ENCODE data around the gene RFX1. TPM values are rescaled to one million over a fixed set of nuclear protein-coding genes. Genes with fewer than 3 reads are reported as not detected.

The RFX1 gene
- total RNA-seq, 4 donors from 2014 or later: 2.0 to 5.9 (median 3.9) TPM

DNA sequence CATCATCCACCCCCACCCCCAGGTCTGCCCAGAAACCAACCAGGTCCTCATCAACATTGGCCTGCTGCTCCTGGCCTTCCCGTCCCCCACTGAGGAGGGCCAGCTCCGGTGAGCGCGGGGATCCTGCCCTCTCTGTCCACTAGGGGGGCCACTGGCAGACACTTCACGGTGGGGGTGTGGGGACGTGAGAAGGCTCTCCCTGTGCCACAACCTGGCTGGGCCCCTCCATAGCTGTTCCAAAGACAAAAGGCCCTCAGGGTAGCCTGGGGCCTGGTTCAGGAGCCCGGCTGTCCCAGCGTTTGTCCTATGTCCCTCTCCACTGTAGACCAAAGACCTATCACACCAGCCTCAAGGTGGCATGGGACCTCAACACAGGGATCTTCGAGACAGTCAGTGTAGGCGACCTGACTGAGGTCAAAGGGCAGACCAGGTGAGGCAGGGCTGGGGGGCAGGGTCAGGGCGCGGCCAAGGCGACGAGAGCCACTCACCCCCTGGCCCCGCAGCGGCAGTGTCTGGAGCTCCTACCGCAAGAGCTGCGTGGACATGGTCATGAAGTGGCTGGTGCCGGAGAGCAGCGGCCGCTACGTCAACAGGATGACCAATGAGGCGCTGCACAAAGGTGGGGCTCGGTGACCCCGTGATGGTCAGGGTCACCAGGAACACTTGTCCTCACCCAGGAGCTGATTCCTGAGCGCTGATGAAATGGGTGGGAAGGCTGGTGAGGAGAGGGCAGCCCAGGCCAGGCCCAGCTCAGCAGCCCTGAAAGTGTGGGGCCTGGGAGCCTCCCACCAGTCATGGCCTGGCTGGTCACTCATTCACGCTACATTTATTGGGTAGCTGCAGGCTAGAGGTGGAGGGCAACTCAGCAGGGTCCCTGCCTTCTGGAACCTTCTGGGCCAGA, 45.9 kb downstream of the RFX1 start:
- no peak for ATAC-seq
- Histone ChIP-seq H3K4me3 (no peak overlapping the region), H3K27ac (no peak overlapping the region), H3K27me3 (no peaks in the 10 kb centered on the region), H3K4me1 (peaks cover 0 to 20% (median 0%) of the 10 kb centered on the region in 3 donors), H3K9me3 (no peaks in the 10 kb centered on the region), H3K36me3 (peaks cover 0 to 98% of the 10 kb centered on the region in 2 donors)
- TF ChIP-seq, protein P1, sequence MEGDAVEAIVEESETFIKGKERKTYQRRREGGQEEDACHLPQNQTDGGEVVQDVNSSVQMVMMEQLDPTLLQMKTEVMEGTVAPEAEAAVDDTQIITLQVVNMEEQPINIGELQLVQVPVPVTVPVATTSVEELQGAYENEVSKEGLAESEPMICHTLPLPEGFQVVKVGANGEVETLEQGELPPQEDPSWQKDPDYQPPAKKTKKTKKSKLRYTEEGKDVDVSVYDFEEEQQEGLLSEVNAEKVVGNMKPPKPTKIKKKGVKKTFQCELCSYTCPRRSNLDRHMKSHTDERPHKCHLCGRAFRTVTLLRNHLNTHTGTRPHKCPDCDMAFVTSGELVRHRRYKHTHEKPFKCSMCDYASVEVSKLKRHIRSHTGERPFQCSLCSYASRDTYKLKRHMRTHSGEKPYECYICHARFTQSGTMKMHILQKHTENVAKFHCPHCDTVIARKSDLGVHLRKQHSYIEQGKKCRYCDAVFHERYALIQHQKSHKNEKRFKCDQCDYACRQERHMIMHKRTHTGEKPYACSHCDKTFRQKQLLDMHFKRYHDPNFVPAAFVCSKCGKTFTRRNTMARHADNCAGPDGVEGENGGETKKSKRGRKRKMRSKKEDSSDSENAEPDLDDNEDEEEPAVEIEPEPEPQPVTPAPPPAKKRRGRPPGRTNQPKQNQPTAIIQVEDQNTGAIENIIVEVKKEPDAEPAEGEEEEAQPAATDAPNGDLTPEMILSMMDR (IDR thresholded peaks at IDR 0.05): no peak
- TF ChIP-seq POLR2A (IDR thresholded peaks at IDR 0.05) (no peak), POLR2AphosphoS5 (IDR thresholded peaks at IDR 0.05) (no peak), EP300 (IDR thresholded peaks at IDR 0.05) (no peak)
- 93% methylated on average over 5 of the region's 27 CpGs; no CpG with 5 or more reads in 1 of the 2 donors for WGBS, 2 donors (ENCODE audit: low coverage in 1 of 2)

DNA sequence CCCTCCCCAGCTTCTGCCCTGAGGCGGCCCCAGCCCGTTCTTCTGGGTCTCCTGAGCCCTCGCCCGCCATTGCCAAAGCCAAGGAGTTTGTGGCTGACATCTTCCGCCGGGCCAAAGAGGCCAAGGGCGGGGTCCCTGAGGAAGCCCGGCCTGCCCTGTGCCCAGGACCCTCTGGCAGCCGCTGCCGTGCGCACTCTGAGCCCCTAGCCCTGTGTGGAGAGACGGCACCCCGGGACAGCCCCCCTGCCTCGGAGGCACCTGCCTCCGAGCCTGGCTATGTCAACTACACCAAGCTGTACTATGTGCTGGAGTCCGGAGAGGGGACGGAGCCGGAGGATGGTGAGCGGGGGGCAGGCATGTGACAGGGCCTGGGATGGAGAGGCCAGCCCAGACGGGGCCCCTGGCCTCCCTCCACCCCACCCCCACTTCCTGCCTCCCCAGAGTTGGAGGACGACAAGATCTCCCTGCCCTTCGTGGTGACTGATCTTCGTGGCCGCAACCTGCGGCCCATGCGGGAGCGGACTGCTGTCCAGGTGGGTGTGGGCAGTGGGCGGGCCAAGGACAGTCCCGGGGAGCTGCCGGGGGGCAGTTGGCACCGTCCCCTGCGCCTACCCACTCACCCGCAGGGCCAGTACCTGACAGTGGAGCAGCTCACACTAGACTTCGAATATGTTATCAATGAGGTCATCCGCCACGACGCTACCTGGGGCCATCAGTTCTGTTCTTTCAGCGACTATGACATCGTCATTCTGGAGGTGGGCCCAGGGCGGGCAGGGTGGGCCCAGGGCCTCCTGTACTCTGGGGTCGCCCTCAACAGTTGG, 46.8 kb downstream of the RFX1 start:
- Histone ChIP-seq H3K9me3 (no peaks in the 10 kb centered on the region), H3K36me3 (peaks cover 0 to 98% of the 10 kb centered on the region in 2 donors), H3K27me3 (no peaks in the 10 kb centered on the region), H3K27ac (no peak overlapping the region), H3K4me1 (peaks cover 0 to 22% (median 0%) of the 10 kb centered on the region in 3 donors), H3K4me3 (no peak overlapping the region)
- WGBS, 2 donors (ENCODE audit: low coverage in 1 of 2): no CpG with 5 or more reads among the region's 41 CpGs
- TF ChIP-seq POLR2A (IDR thresholded peaks at IDR 0.05): no peak
- TF ChIP-seq EP300 (IDR thresholded peaks at IDR 0.05): no peak
- TF ChIP-seq POLR2AphosphoS5 (IDR thresholded peaks at IDR 0.05): no peak
- TF ChIP-seq, protein P1 (IDR thresholded peaks at IDR 0.05): no peak
- no peak for ATAC-seq

DNA sequence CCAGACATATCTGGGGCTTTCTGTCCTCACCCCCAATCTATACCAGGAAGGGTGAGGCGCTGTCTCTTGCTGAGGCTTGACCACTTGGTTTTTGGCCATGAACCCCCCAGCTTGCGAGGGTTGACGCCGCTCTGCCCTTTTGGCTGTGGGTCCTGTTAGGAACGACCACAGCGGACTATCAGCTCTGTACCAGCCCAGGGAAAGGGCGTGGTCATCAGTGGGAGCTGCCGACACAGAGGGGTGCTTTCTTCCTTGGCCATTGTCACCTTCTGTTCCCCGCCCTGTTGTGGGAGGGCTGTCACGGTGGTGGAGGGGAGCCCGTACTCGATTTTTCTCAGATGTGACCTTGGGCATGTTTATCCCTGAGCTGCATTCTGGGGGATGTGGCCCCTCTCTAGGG, 48.1 kb downstream of the RFX1 start:
- Histone ChIP-seq H3K27ac (no peak overlapping the region), H3K4me1 (peaks cover 0 to 29% (median 10%) of the 10 kb centered on the region in 3 donors), H3K4me3 (no peak overlapping the region), H3K9me3 (no peaks in the 10 kb centered on the region), H3K27me3 (no peaks in the 10 kb centered on the region), H3K36me3 (peaks cover 0 to 88% of the 10 kb centered on the region in 2 donors)
- 90% methylated on average over 2 of the region's 12 CpGs; no CpG with 5 or more reads in 1 of the 2 donors for WGBS, 2 donors (ENCODE audit: low coverage in 1 of 2)
- no peak for ATAC-seq
- no peak for TF ChIP-seq EP300 (IDR thresholded peaks at IDR 0.05)

DNA sequence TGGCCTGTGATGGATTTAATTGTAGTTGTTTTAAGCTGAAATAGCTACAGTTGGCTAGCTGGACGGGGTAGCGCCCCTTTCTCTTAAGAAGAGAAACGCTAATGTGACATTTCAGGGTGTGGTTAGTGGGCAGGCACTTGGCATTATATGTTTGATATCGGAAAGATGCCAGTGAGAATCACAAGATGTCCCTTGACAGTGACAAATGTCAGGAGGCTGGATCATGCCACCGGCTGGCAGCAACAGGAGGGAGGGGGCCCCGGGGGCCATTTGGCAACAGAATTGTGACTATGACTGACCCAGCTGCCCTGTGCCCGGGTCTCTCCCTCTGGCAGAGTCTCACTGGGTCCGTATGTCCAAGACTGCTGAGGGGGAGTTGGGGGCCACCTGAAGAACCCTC, 49.1 kb downstream of the RFX1 start:
- Histone ChIP-seq H3K36me3 (peaks cover 0 to 80% of the 10 kb centered on the region in 2 donors), H3K4me1 (peaks cover 0 to 23% (median 13%) of the 10 kb centered on the region in 3 donors), H3K4me3 (no peak overlapping the region), H3K9me3 (no peaks in the 10 kb centered on the region), H3K27ac (no peak overlapping the region), H3K27me3 (no peaks in the 10 kb centered on the region)
- WGBS, 2 donors (ENCODE audit: low coverage in 1 of 2): 17 to 64% methylated on average over 1 to 6 of the region's 8 CpGs
- no peak for ATAC-seq
- TF ChIP-seq, protein P1 (IDR thresholded peaks at IDR 0.05): no peak
- TF ChIP-seq POLR2A (IDR thresholded peaks at IDR 0.05) (no peak), POLR2AphosphoS5 (IDR thresholded peaks at IDR 0.05) (no peak), EP300 (IDR thresholded peaks at IDR 0.05) (no peak)

DNA sequence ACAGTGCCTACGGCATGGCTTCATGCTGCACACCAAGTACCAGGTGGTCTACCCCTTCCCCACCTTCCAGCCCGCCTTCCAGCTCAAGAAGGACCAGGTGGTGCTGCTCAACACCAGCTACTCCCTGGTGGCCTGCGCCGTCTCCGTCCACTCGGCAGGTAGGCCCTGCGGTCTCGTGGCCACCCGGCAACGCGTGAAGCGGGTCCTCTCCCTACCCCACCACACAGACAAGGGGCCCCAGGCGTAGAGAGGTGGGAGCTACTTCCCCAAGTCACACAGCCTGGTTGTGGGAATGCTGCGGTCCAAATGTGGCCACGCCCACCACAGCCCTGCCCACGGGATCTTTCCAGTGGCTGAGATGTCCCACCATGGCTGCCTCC, 49.8 kb downstream of the RFX1 start:
- 93% methylated on average over 9 of the region's 16 CpGs; no CpG with 5 or more reads in 1 of the 2 donors for WGBS, 2 donors (ENCODE audit: low coverage in 1 of 2)
- ATAC-seq: no peak
- no peaks in the 10 kb centered on the region for H3K9me3 ChIP-seq
- TF ChIP-seq EP300 (IDR thresholded peaks at IDR 0.05): no peak
- H3K36me3 ChIP-seq: peaks cover 0 to 74% of the 10 kb centered on the region in 2 donors
- no peak overlapping the region for H3K4me3 ChIP-seq
- no peak overlapping the region for H3K27ac ChIP-seq
- H3K27me3 ChIP-seq: no peaks in the 10 kb centered on the region
- H3K4me1 ChIP-seq: peaks cover 0 to 26% (median 13%) of the 10 kb centered on the region in 3 donors
